ENCODE results near the gene CBFB. TPM values are rescaled to one million over a fixed set of nuclear protein-coding genes. Genes with fewer than 3 reads are reported as not detected.

Gene CBFB
- total and polyA plus RNA-seq, 2 experiments from 2014 or later = 52.3 to 53.3 TPM

GRCh38 chr16:67088551-67088950 is 59.6 kb downstream of the CBFB start:
- Histone ChIP-seq H3K4me2 (ENCODE audit: unreplicated experiment) (no peak overlapping the region), H3F3A (ENCODE audit: insufficient read depth) (peaks cover 46% of the 10 kb centered on the region), H3K9me3 (ENCODE audit: low read depth) (no peaks in the 10 kb centered on the region), H2AFZ (no peak overlapping the region), H4K20me1 (ENCODE audit: insufficient read depth) (no peaks in the 10 kb centered on the region), H3K9me2 (ENCODE audit: insufficient read depth) (no peaks in the 10 kb centered on the region), H3K27ac (no peak overlapping the region), H3K4me1 (ENCODE audit: insufficient read depth) (peaks cover 31% of the 10 kb centered on the region), H3K27me3 (replicated peaks; ENCODE audit: insufficient read depth) (no peaks in the 10 kb centered on the region), H3K36me3 (ENCODE audit: low read depth) (peaks cover 8% of the 10 kb centered on the region; the same call in 1 of the 2 replicates), H3K4me3 (no peak overlapping the region), H3K79me2 (ENCODE audit: insufficient read depth) (peaks cover 76% of the 10 kb centered on the region), H3K9ac (no peak overlapping the region)
- in situ Hi-C loops (cut with MboI) = no loop called here
- 68 to 75% methylated on average over 4 of the region's 4 CpGs for WGBS, 2 experiments (ENCODE audit: low coverage in 1 of 2, low lambda C conversion rate in 2 of 2, missing lambda C conversion rate in 2 of 2)
- DNase-seq = no peak
- no peak for TF ChIP-seq EZH2 (IDR thresholded peaks at IDR 0.05; ENCODE audit: insufficient read depth, poor library complexity, severe bottlenecking)
- TF ChIP-seq EZH2phosphoT487 (IDR thresholded peaks at IDR 0.05; ENCODE audit: insufficient read depth, low read depth) = no peak

- no peaks in the 10 kb centered on the region for H3K27me3 ChIP-seq (replicated peaks; ENCODE audit: insufficient read depth)
Measured at GRCh38 chr16:67089101-67089500, 60.2 kb downstream of the CBFB start.

GRCh38 chr16:67091906-67092566 is 63.1 kb downstream of the CBFB start:
- no peaks in the 10 kb centered on the region for H4K20me1 ChIP-seq (ENCODE audit: insufficient read depth)
- in situ Hi-C loops (cut with MboI) = no loop called here
- peak overlapping the region; percentile 85 for H3K27ac ChIP-seq
- DNase-seq = peak; percentile 96
- peak overlapping the region; percentile 44 for H3K9ac ChIP-seq
- peak overlapping the region; percentile 52 for H3K4me2 ChIP-seq (ENCODE audit: unreplicated experiment)
- no peak overlapping the region for H2AFZ ChIP-seq
- no peaks in the 10 kb centered on the region for H3K9me2 ChIP-seq (ENCODE audit: insufficient read depth)
- no peak for TF ChIP-seq EZH2 (IDR thresholded peaks at IDR 0.05; ENCODE audit: insufficient read depth, poor library complexity, severe bottlenecking)
- TF ChIP-seq EZH2phosphoT487 (IDR thresholded peaks at IDR 0.05; ENCODE audit: insufficient read depth, low read depth) = no peak
- 80 to 83% methylated on average over 4 of the region's 4 CpGs for WGBS, 2 experiments (ENCODE audit: low coverage in 1 of 2, low lambda C conversion rate in 2 of 2, missing lambda C conversion rate in 2 of 2)
- H3K9me3 ChIP-seq (ENCODE audit: low read depth) = no peaks in the 10 kb centered on the region
- H3K4me1 ChIP-seq (ENCODE audit: insufficient read depth) = peaks cover 33% of the 10 kb centered on the region
- no peaks in the 10 kb centered on the region for H3K27me3 ChIP-seq (replicated peaks; ENCODE audit: insufficient read depth)
- H3F3A ChIP-seq (ENCODE audit: insufficient read depth) = peaks cover 48% of the 10 kb centered on the region
- H3K4me3 ChIP-seq = no peak overlapping the region
- 0 out of 2 replicates have a peak, but pooled peaks cover 4% of the 10 kb centered on the region for H3K36me3 ChIP-seq (ENCODE audit: low read depth)
- H3K79me2 ChIP-seq (ENCODE audit: insufficient read depth) = peaks cover 67% of the 10 kb centered on the region

More at GRCh38 chr16:67089101-67089500, 60.2 kb downstream of the CBFB start:
- H3K4me2 ChIP-seq (ENCODE audit: unreplicated experiment) = no peak overlapping the region
- no peaks in the 10 kb centered on the region for H3K9me3 ChIP-seq (ENCODE audit: low read depth)
- no peaks in the 10 kb centered on the region for H4K20me1 ChIP-seq (ENCODE audit: insufficient read depth)
- H3K36me3 ChIP-seq (ENCODE audit: low read depth) = peaks cover 11% of the 10 kb centered on the region; the same call in 1 of the 2 replicates
- H2AFZ ChIP-seq = no peak overlapping the region
- H3K27ac ChIP-seq = no peak overlapping the region
- DNase-seq = no peak
- no peak overlapping the region for H3K4me3 ChIP-seq
- no peak for TF ChIP-seq EZH2 (IDR thresholded peaks at IDR 0.05; ENCODE audit: insufficient read depth, poor library complexity, severe bottlenecking)
- no peak for TF ChIP-seq EZH2phosphoT487 (IDR thresholded peaks at IDR 0.05; ENCODE audit: insufficient read depth, low read depth)
- no peak overlapping the region for H3K9ac ChIP-seq
- H3F3A ChIP-seq (ENCODE audit: insufficient read depth) = peaks cover 48% of the 10 kb centered on the region
- H3K79me2 ChIP-seq (ENCODE audit: insufficient read depth) = peaks cover 76% of the 10 kb centered on the region
- H3K4me1 ChIP-seq (ENCODE audit: insufficient read depth) = peaks cover 33% of the 10 kb centered on the region
- no peaks in the 10 kb centered on the region for H3K9me2 ChIP-seq (ENCODE audit: insufficient read depth)
- in situ Hi-C loops (cut with MboI) = no loop called here

- 92 to 95% methylated on average over 4 of the region's 4 CpGs for WGBS, 2 experiments (ENCODE audit: low coverage in 1 of 2, low lambda C conversion rate in 2 of 2, missing lambda C conversion rate in 2 of 2)
- in situ Hi-C loops (cut with MboI) = no loop called here
- Histone ChIP-seq H3K4me3 (no peak overlapping the region), H3K27ac (peak overlapping the region; percentile 85), H4K20me1 (ENCODE audit: insufficient read depth) (no peaks in the 10 kb centered on the region), H3K9ac (peak overlapping the region; percentile 43; the same call in 1 of the 2 replicates), H3K4me1 (ENCODE audit: insufficient read depth) (peaks cover 33% of the 10 kb centered on the region), H2AFZ (no peak overlapping the region), H3K4me2 (ENCODE audit: unreplicated experiment) (peak overlapping the region; percentile 43), H3K9me3 (ENCODE audit: low read depth) (no peaks in the 10 kb centered on the region), H3K79me2 (ENCODE audit: insufficient read depth) (peaks cover 66% of the 10 kb centered on the region), H3K36me3 (ENCODE audit: low read depth) (0 out of 2 replicates have a peak, but pooled peaks cover 4% of the 10 kb centered on the region), H3K27me3 (replicated peaks; ENCODE audit: insufficient read depth) (no peaks in the 10 kb centered on the region), H3F3A (ENCODE audit: insufficient read depth) (peaks cover 50% of the 10 kb centered on the region), H3K9me2 (ENCODE audit: insufficient read depth) (no peaks in the 10 kb centered on the region)
- no peak for DNase-seq
- TF ChIP-seq EZH2 (IDR thresholded peaks at IDR 0.05; ENCODE audit: insufficient read depth, poor library complexity, severe bottlenecking) (no peak), EZH2phosphoT487 (IDR thresholded peaks at IDR 0.05; ENCODE audit: insufficient read depth, low read depth) (no peak)
Measured at GRCh38 chr16:67093098-67093726, 64.3 kb downstream of the CBFB start.
